OCI-LY7 (cell line): ENCODE data around the gene NPDC1. TPM values are rescaled to one million over a fixed set of nuclear protein-coding genes. Genes with fewer than 3 reads are reported as not detected.
A peak's percentile ranks its signal among the peaks of the same experiment; 100 is the strongest.

ENCODE experiments used
- BruUV-seq: library from RNA; stranded (reverse); fragments of 400-500 nt; replicated peaks from 2 replicates; lab custom pipeline; 2021; lab: Mats Ljungman, UMichigan
- CTCF ChIA-PET: fragments of 300-600 bp; sonication (Branson Sonifier 250); formaldehyde crosslinking; loops from one replicate; lab custom pipeline; 2022; ENCODE audit warnings: antibody characterized with exemption; ENCODE audit not compliant: unreplicated experiment; lab: Charles Lee
- POLR2A ChIA-PET: fragments of 300-600 bp; sonication (Branson Sonifier 250); formaldehyde crosslinking; loops from one replicate; lab custom pipeline; 2022; ENCODE audit warnings: antibody characterized with exemption; lab: Charles Lee
- DNase-seq: peaks from one replicate; pipeline ENCODE4 v3.0.0-alpha.2; 2015; ENCODE audit warnings: low spot score
- H2AFZ ChIP-seq: fragments of 200-600 bp; sonication (generic), shearing (Covaris generic); 2 replicates; pipeline ENCODE4 v1.6.1; 2014; ENCODE audit warnings: mild to moderate bottlenecking, antibody characterized with exemption, low read length, moderate library complexity
- H3K27ac ChIP-seq: fragments of 200-600 bp; sonication (generic); 2 replicates; pipeline ENCODE4 v1.5.1; 2014; ENCODE audit warnings: mixed run types, low read depth, mild to moderate bottlenecking, moderate library complexity, low read length, inconsistent platforms; ENCODE audit not compliant: poor library complexity, severe bottlenecking
- H3K36me3 ChIP-seq: fragments of 200-600 bp; sonication (generic); 2 replicates; pipeline ENCODE4 v1.6.1; 2014; ENCODE audit warnings: mild to moderate bottlenecking, antibody characterized with exemption, low read length, moderate library complexity, mixed read lengths; ENCODE audit not compliant: insufficient read depth
- H3K4me1 ChIP-seq: fragments of 200-600 bp; sonication (generic); 2 replicates; pipeline ENCODE4 v1.5.1; 2014; ENCODE audit warnings: mild to moderate bottlenecking, low read length; ENCODE audit not compliant: insufficient read depth, poor library complexity, severe bottlenecking
- H3K4me2 ChIP-seq: fragments of 200-600 bp; sonication (generic); 2 replicates; pipeline ENCODE4 v1.6.1; 2014; ENCODE audit warnings: mild to moderate bottlenecking, low read length
- H3K4me3 ChIP-seq: fragments of 200-600 bp; sonication (generic); 2 replicates; pipeline ENCODE4 v1.5.1; 2014; ENCODE audit warnings: mild to moderate bottlenecking, low read depth, low read length; ENCODE audit not compliant: poor library complexity, severe bottlenecking
- H3K79me2 ChIP-seq: fragments of 200-600 bp; sonication (generic); 2 replicates; pipeline ENCODE4 v1.6.1; 2016; ENCODE audit warnings: low read depth, mild to moderate bottlenecking, low read length, moderate library complexity, mixed read lengths; ENCODE audit not compliant: insufficient read depth
- H3K9me2 ChIP-seq: fragments of 200-600 bp; sonication (generic); 2 replicates; pipeline ENCODE4 v1.6.1; 2016; ENCODE audit warnings: mild to moderate bottlenecking, low read length, mixed read lengths; ENCODE audit not compliant: insufficient read depth
- H3K9me3 ChIP-seq: fragments of 200-600 bp; sonication (generic); 2 replicates; pipeline ENCODE4 v1.6.1; 2014; ENCODE audit warnings: mild to moderate bottlenecking, mixed run types, low read length, mixed read lengths
- H4K20me1 ChIP-seq: fragments of 200-600 bp; sonication (generic); 2 replicates; pipeline ENCODE4 v1.6.1; 2014; ENCODE audit warnings: mild to moderate bottlenecking, antibody characterized with exemption, low read length, moderate library complexity, mixed read lengths; ENCODE audit not compliant: insufficient read depth
- CTCF ChIP-seq: fragments of 200-600 bp; sonication (generic); conservative IDR thresholded peaks from 2 replicates; pipeline ENCODE4 v1.5.1; 2014; ENCODE audit warnings: mild to moderate bottlenecking, antibody characterized with exemption, low read length, moderate library complexity, mixed read lengths
- EZH2phosphoT487 ChIP-seq: fragments of 200-600 bp; sonication (generic); IDR thresholded peaks from 2 replicates; pipeline ENCODE4 v1.6.1; 2018; ENCODE audit warnings: low read depth, borderline replicate concordance, mild to moderate bottlenecking, mixed run types, antibody characterized with exemption, low read length, moderate library complexity, mixed read lengths
- intact Hi-C: fragments of 100-400 bp; cut with micrococcal nuclease; formaldehyde crosslinking; loops from one replicate; pipeline ENCODE4 v1.10.0; 2022; ENCODE audit not compliant: unreplicated experiment
- total RNA-seq, 2 experiments: library from RNA; depleted of rRNA in 1 of 2; stranded (reverse); fragments of >200 nt in 1 of 2; shearing (Covaris generic) in 1 of 2; gene quantifications; 2 replicates each; pipeline ENCODE4 v1.2.3, GENCODE V29; 2014 to 2022

Gene NPDC1
- total RNA-seq, 2 experiments from 2014 or later, result 0.32 to 0.38 TPM

GRCh38 chr9:137032858-137033257 is 13.1 kb downstream of the NPDC1 start:
- H3K9me3 ChIP-seq, result no peaks in the 10 kb centered on the region
- no peaks in the 10 kb centered on the region for H3K79me2 ChIP-seq
- H3K4me2 ChIP-seq, result no peak overlapping the region
- no peaks in the 10 kb centered on the region for H3K9me2 ChIP-seq
- H3K4me3 ChIP-seq, result no peak overlapping the region
- no peaks in the 10 kb centered on the region for H4K20me1 ChIP-seq
- H3K4me1 ChIP-seq, result peaks cover 42% of the 10 kb centered on the region
- no TSS peak for BruUV-seq
- TF ChIP-seq EZH2phosphoT487 (no peak), CTCF (no peak)
- ChIA-PET CTCF (no interaction called here), POLR2A (no interaction called here)
- no peak for DNase-seq
- intact Hi-C loops, result no loop called here
- no peaks in the 10 kb centered on the region for H3K36me3 ChIP-seq
- H3K27ac ChIP-seq, result no peak overlapping the region
- no peak overlapping the region for H2AFZ ChIP-seq

GRCh38 chr9:137031904-137032640 is 13.9 kb downstream of the NPDC1 start, which contains the start of gene FUT7:
Gene FUT7, minus strand, starts transcription at chr9:137032088. Its CDS starts 97 bp downstream, at chr9:137031991.
- Histone ChIP-seq H3K4me1 (peaks cover 42% of the 10 kb centered on the region), H4K20me1 (no peaks in the 10 kb centered on the region), H3K4me2 (no peak within 1 kb of the TSS; the same call in 1 of the 2 replicates), H3K79me2 (no peaks in the 10 kb centered on the region), H3K36me3 (no peaks in the 10 kb centered on the region), H3K9me2 (no peaks in the 10 kb centered on the region), H3K4me3 (no peak within 1 kb of the TSS), H3K27ac (no peak within 1 kb of the TSS), H2AFZ (no peak within 1 kb of the TSS), H3K9me3 (no peaks in the 10 kb centered on the region)
- ChIA-PET POLR2A (interaction anchor here (0.5 kb wide), 1 partner anchor 92 kb away, joined by 3 read pairs; no protein-coding TSS in a partner anchor), CTCF (no interaction called here)
- no TSS peak for BruUV-seq
- TF ChIP-seq CTCF (no peak), EZH2phosphoT487 (no peak)
- peak; percentile 51 for DNase-seq
- intact Hi-C loops, result no loop called here
